Measurements from ENCODE around the gene MRPS6. TPM values are rescaled to one million over a fixed set of nuclear protein-coding genes. Genes with fewer than 3 reads are reported as not detected.

Gene MRPS6
- total RNA-seq, 2 donors from 2014 or later, result 221 to 282 TPM

GRCh38 chr21:34078915-34079314 lies 5.5 kb downstream of the MRPS6 start:
- H3K36me3 ChIP-seq (ENCODE audit: control insufficient read depth, insufficient read depth, low read length), result peaks cover 68% of the 10 kb centered on the region
- no peak for TF ChIP-seq CTCF (conservative IDR thresholded peaks at IDR 0.05)
- Mint-ChIP-seq H3K4me3 (no peak overlapping the region), H3K27me3 (ENCODE audit: insufficient read depth) (no peaks in the 10 kb centered on the region), H3K4me1 (peaks cover 86% of the 10 kb centered on the region), H3K27ac (no peak overlapping the region), H3K9me3 (no peaks in the 10 kb centered on the region), H3K36me3 (ENCODE audit: low read depth) (peaks cover 57% of the 10 kb centered on the region)
- no peak for DNase-seq
- no peaks in the 10 kb centered on the region for H3K9me3 ChIP-seq (ENCODE audit: control insufficient read depth, low read length)
- peak overlapping the region; percentile 91 for H3K4me3 ChIP-seq (ENCODE audit: low read length)
- peaks cover 18% of the 10 kb centered on the region for H3K4me1 ChIP-seq (ENCODE audit: control insufficient read depth, insufficient read depth, low read length)
- no peak overlapping the region for H3K9ac ChIP-seq (ENCODE audit: extremely low read depth, low read length, poor library complexity, severe bottlenecking)
- WGBS, 2 experiments (ENCODE audit: insufficient coverage in 1 of 2, insufficient read length in 1 of 2), result 95 to 100% methylated on average over 1 to 2 of the region's 2 CpGs
- H3K27me3 ChIP-seq (ENCODE audit: control insufficient read depth, insufficient read depth, low read length, poor library complexity, severe bottlenecking), result no peaks in the 10 kb centered on the region
- H3K27ac ChIP-seq (ENCODE audit: low read depth, low read length), result no peak overlapping the region

GRCh38 chr21:34080710-34081109 lies 7.3 kb downstream of the MRPS6 start:
- Mint-ChIP-seq H3K4me1 (peaks cover 90% of the 10 kb centered on the region), H3K4me3 (no peak overlapping the region), H3K36me3 (ENCODE audit: low read depth) (peaks cover 56% of the 10 kb centered on the region), H3K27ac (no peak overlapping the region), H3K9me3 (no peaks in the 10 kb centered on the region), H3K27me3 (ENCODE audit: insufficient read depth) (no peaks in the 10 kb centered on the region)
- no peaks in the 10 kb centered on the region for H3K9me3 ChIP-seq (ENCODE audit: control insufficient read depth, low read length)
- no peak overlapping the region for H3K9ac ChIP-seq (ENCODE audit: extremely low read depth, low read length, poor library complexity, severe bottlenecking)
- H3K27ac ChIP-seq (ENCODE audit: low read depth, low read length), result no peak overlapping the region
- TF ChIP-seq CTCF (conservative IDR thresholded peaks at IDR 0.05), result no peak
- 94 to 100% methylated on average over 5 of the region's 5 CpGs for WGBS, 2 experiments (ENCODE audit: insufficient coverage in 1 of 2, insufficient read length in 1 of 2)
- no peaks in the 10 kb centered on the region for H3K27me3 ChIP-seq (ENCODE audit: control insufficient read depth, insufficient read depth, low read length, poor library complexity, severe bottlenecking)
- H3K36me3 ChIP-seq (ENCODE audit: control insufficient read depth, insufficient read depth, low read length), result peaks cover 85% of the 10 kb centered on the region
- H3K4me1 ChIP-seq (ENCODE audit: control insufficient read depth, insufficient read depth, low read length), result peaks cover 24% of the 10 kb centered on the region
- peak overlapping the region; percentile 56 for H3K4me3 ChIP-seq (ENCODE audit: low read length)
- no peak for DNase-seq

- no peaks in the 10 kb centered on the region for H3K9me3 ChIP-seq (ENCODE audit: control insufficient read depth, low read length)
- H3K4me3 ChIP-seq (ENCODE audit: low read length), result peak overlapping the region; percentile 21
- Mint-ChIP-seq H3K4me3 (no peak overlapping the region), H3K27me3 (ENCODE audit: insufficient read depth) (no peaks in the 10 kb centered on the region), H3K4me1 (peaks cover 72% of the 10 kb centered on the region), H3K36me3 (ENCODE audit: low read depth) (peaks cover 42% of the 10 kb centered on the region), H3K27ac (no peak overlapping the region), H3K9me3 (no peaks in the 10 kb centered on the region)
- TF ChIP-seq CTCF (conservative IDR thresholded peaks at IDR 0.05), result no peak
- WGBS, 2 experiments (ENCODE audit: insufficient coverage in 1 of 2, insufficient read length in 1 of 2), result 89 to 94% methylated on average over 3 to 4 of the region's 4 CpGs
- no peak overlapping the region for H3K27ac ChIP-seq (ENCODE audit: low read depth, low read length)
- DNase-seq, result no peak
- peaks cover 84% of the 10 kb centered on the region for H3K36me3 ChIP-seq (ENCODE audit: control insufficient read depth, insufficient read depth, low read length)
- H3K4me1 ChIP-seq (ENCODE audit: control insufficient read depth, insufficient read depth, low read length), result peaks cover 22% of the 10 kb centered on the region
- H3K9ac ChIP-seq (ENCODE audit: extremely low read depth, low read length, poor library complexity, severe bottlenecking), result no peak overlapping the region
- no peaks in the 10 kb centered on the region for H3K27me3 ChIP-seq (ENCODE audit: control insufficient read depth, insufficient read depth, low read length, poor library complexity, severe bottlenecking)
Observed at GRCh38 chr21:34082769-34083168, 9.4 kb downstream of the MRPS6 start.
